NT2/D1 (cell line): Measurements from ENCODE around the gene TTYH3.

Experiments
- SUZ12 ChIP-seq: IDR thresholded peaks from 2 replicates; pipeline ENCODE4 v1.6.1; 2011; ENCODE audit not compliant: insufficient read length, insufficient read depth; ENCODE audit errors: extremely low read depth
- YY1 ChIP-seq: IDR thresholded peaks from 2 replicates; pipeline ENCODE4 v1.6.1; 2011; ENCODE audit not compliant: insufficient read length, insufficient read depth
- ZNF274 ChIP-seq: IDR thresholded peaks from 2 replicates; pipeline ENCODE4 v1.6.1; 2011; ENCODE audit warnings: mild to moderate bottlenecking, low read depth, low read length

- TF ChIP-seq ZNF274 (no peak), SUZ12 (no peak), YY1 (no peak)
These were observed 79.2 kb downstream of the TTYH3 start for GRCh38 chr7:2710901-2711551.
